HepG2 (cell line): ENCODE measurements around the gene KRT3. TPM values are rescaled to one million over a fixed set of nuclear protein-coding genes. Genes with fewer than 3 reads are reported as not detected.

Source experiments
- ATAC-seq: fragments of 200-7000 bp; cut with Tn5 transposase; 3 replicates; pipeline ENCODE4 v1.9.1; 2020; ENCODE audit warnings: mild to moderate bottlenecking, moderate library complexity
- BruUV-seq: library from RNA; stranded (reverse); fragments of 400-500 nt; replicated peaks from 2 replicates; lab custom pipeline; 2021; lab: Mats Ljungman, UMichigan
- CTCF ChIA-PET: fragments of 300-600 bp; formaldehyde crosslinking; extraction: SDS; loops from one replicate; lab custom pipeline; 2021; ENCODE audit warnings: low total read pairs, inconsistent platforms, low intra/inter-chr PET ratio; lab: Yijun Ruan, JAX
- POLR2A ChIA-PET: fragments of 350-600 bp; sonication (Branson Sonifier 250); formaldehyde crosslinking; loops from one replicate; lab custom pipeline; 2020; ENCODE audit warnings: antibody characterized with exemption, inconsistent platforms; lab: Yijun Ruan, JAX
- DNase-seq: peaks from one replicate; pipeline ENCODE4 v3.0.0-alpha.2; 2015; ENCODE audit warnings: low spot score
- FAIRE-seq: peaks from 3 replicates; lab custom pipeline; 2011; peaks lifted over from hg19 to GRCh38; lab: Jason Lieb, UNC
- H2AFZ ChIP-seq: one replicate; pipeline ENCODE4 v1.6.1; 2011; ENCODE audit warnings: low read length, inconsistent platforms
- H3K27ac ChIP-seq: fragments of 300-600 bp; 3 replicates; pipeline ENCODE4 v1.8.0; 2011; ENCODE audit warnings: mixed run types, mild to moderate bottlenecking, mixed read lengths, low read length, inconsistent platforms; ENCODE audit not compliant: insufficient read depth; ENCODE audit errors: extremely low read length
- H3K27me3 ChIP-seq, 2 experiments: fragments of 200-600 bp in 1 of 2; 2 replicates in 1 of 2; 3 replicates in 1 of 2; pipeline versions ENCODE4 v1.6.0 to v1.8.0; 2011; ENCODE audit warnings: low read length in 2 of 2, mild to moderate bottlenecking in 2 of 2, moderate library complexity in 2 of 2, inconsistent platforms in 1 of 2; ENCODE audit not compliant: insufficient read depth in 2 of 2, control insufficient read depth in 1 of 2
- H3K36me3 ChIP-seq, 2 experiments: fragments of 200-600 bp in 1 of 2; replicated peaks in 1 of 2; 2 replicates in 1 of 2; 3 replicates in 1 of 2; pipeline versions ENCODE4 v1.5.1 to v1.8.0; 2011; ENCODE audit warnings: low read length in 2 of 2, inconsistent platforms in 1 of 2; ENCODE audit not compliant: insufficient read depth in 2 of 2, control insufficient read depth in 1 of 2
- H3K4me1 ChIP-seq: 2 replicates; pipeline ENCODE4 v1.5.1; 2012; ENCODE audit warnings: low read length, inconsistent platforms; ENCODE audit not compliant: insufficient read depth
- H3K4me2 ChIP-seq: 2 replicates; pipeline ENCODE4 v1.6.0; 2011; ENCODE audit warnings: low read depth, low read length, inconsistent platforms
- H3K4me3 ChIP-seq, 3 experiments: fragments of 200-600 bp in 1 of 3; sonication (generic), shearing (Covaris generic) in 1 of 3; replicated peaks in 1 of 3; 2 replicates each; pipeline ENCODE4 v1.5.1; 2011 to 2016; ENCODE audit warnings: low read length in 3 of 3, inconsistent platforms in 2 of 3, low read depth in 2 of 3, mild to moderate bottlenecking in 2 of 3, control low read depth in 1 of 3, mixed read lengths in 1 of 3; ENCODE audit not compliant: insufficient read depth in 1 of 3
- H3K79me2 ChIP-seq: one replicate; pipeline ENCODE4 v1.6.1; 2011; ENCODE audit warnings: low read length, inconsistent platforms; ENCODE audit not compliant: insufficient read depth
- H3K9ac ChIP-seq: 2 replicates; pipeline ENCODE4 v1.6.0; 2011; ENCODE audit warnings: mild to moderate bottlenecking, low read depth, low read length, inconsistent platforms; ENCODE audit not compliant: insufficient read depth
- H3K9me3 ChIP-seq: 2 replicates; pipeline ENCODE4 v1.5.1; 2012; ENCODE audit warnings: mild to moderate bottlenecking, low read length
- H4K20me1 ChIP-seq: 2 replicates; pipeline ENCODE4 v1.6.0; 2011; ENCODE audit warnings: inconsistent platforms, mild to moderate bottlenecking, low read length, moderate library complexity; ENCODE audit not compliant: insufficient read depth
- BORCS8-MEF2B ChIP-seq: sonication (generic); formaldehyde crosslinking; IDR thresholded peaks from 2 replicates; pipeline ENCODE4 v1.8.0; 2022; ENCODE audit warnings: mild to moderate bottlenecking, missing genetic modification reagents
- MBNL3 ChIP-seq: fragments of 250-450 bp; sonication (Bioruptor Pico); conservative IDR thresholded peaks from 2 replicates; pipeline ENCODE4 v1.8.0; 2022; ENCODE audit warnings: mild to moderate bottlenecking, inconsistent platforms
- SP4 ChIP-seq: sonication (generic); formaldehyde crosslinking; IDR thresholded peaks from 2 replicates; pipeline ENCODE4 v1.8.1; 2023; ENCODE audit warnings: mild to moderate bottlenecking, missing genetic modification reagents
- SSRP1 ChIP-seq: IDR thresholded peaks from 2 replicates; pipeline ENCODE4 v1.6.1; 2016; ENCODE audit warnings: control low read depth
- YY1 ChIP-seq: IDR thresholded peaks from 2 replicates; pipeline ENCODE4 v1.6.1; 2011; ENCODE audit warnings: low read length, low read depth, moderate library complexity, mild to moderate bottlenecking; ENCODE audit not compliant: insufficient read depth, insufficient replicate concordance
- ZNF772 ChIP-seq: sonication (generic); formaldehyde crosslinking; IDR thresholded peaks from 2 replicates; pipeline ENCODE4 v1.5.0; 2020; ENCODE audit warnings: mild to moderate bottlenecking, missing genetic modification reagents
- ZSCAN20 ChIP-seq: sonication (generic); formaldehyde crosslinking; IDR thresholded peaks from 2 replicates; pipeline ENCODE4 v1.4.0; 2020; ENCODE audit warnings: missing genetic modification reagents, mild to moderate bottlenecking, borderline replicate concordance
- WGBS: methylation state at CpG from one replicate; pipeline ENCODE4 v1.1.6; 2017; ENCODE audit warnings: low lambda C conversion rate; 5-methylcytosine and 5-hydroxymethylcytosine counted together
- in situ Hi-C: cut with HindIII; loops from 2 replicates; pipeline ENCODE4 v1.10.0; 2017; ENCODE audit warnings: low pct_unique_long_range_greater_than_20kb; ENCODE audit not compliant: extremely low pct_ligation_motif_present
- intact Hi-C: fragments of 100-400 bp; cut with micrococcal nuclease; formaldehyde crosslinking; loops from one replicate; pipeline ENCODE4 v1.10.0; 2022; ENCODE audit not compliant: unreplicated experiment
- polyA plus RNA-seq, 8 experiments: library from polyadenylated mRNA; depleted of rRNA in 3 of 8; stranded (reverse) in 7 of 8; unstranded in 1 of 8; fragments of >200 nt; fragmentation: Illumina TruSeq in 4 of 8; extraction: Trizol in 4 of 8; gene quantifications; 2 replicates each; pipeline versions ENCODE4 v1.2.1 to v1.2.3, GENCODE V29; 2011 to 2016; ENCODE audit warnings: low read depth in 4 of 8, missing spikeins in 1 of 8, mixed read lengths in 1 of 8; ENCODE audit not compliant: insufficient read depth in 1 of 8
- total RNA-seq, 5 experiments: library from RNA; depleted of rRNA; stranded (reverse); fragments of >200 nt; fragmentation: Illumina TruSeq; extraction: Trizol; gene quantifications; 2 replicates each; pipeline ENCODE4 v1.2.3, GENCODE V29; 2016; ENCODE audit warnings: low read depth in 1 of 5
- TF ChIP-seq, protein P1 (sequence below): sonication (generic); formaldehyde crosslinking; IDR thresholded peaks from 2 replicates; pipeline ENCODE4 v1.4.0; 2020; ENCODE audit warnings: missing genetic modification reagents
- TF ChIP-seq, protein P2 (sequence below): sonication (generic); formaldehyde crosslinking; IDR thresholded peaks from 2 replicates; pipeline ENCODE4 v1.4.0; 2020; ENCODE audit warnings: missing genetic modification reagents, mild to moderate bottlenecking, borderline replicate concordance

KRT3 gene
- total and polyA plus RNA-seq, 2 of the 13 experiments (the other 11 are each of a cell fraction or from before 2014, with no cell fraction given): not detected

DNA sequence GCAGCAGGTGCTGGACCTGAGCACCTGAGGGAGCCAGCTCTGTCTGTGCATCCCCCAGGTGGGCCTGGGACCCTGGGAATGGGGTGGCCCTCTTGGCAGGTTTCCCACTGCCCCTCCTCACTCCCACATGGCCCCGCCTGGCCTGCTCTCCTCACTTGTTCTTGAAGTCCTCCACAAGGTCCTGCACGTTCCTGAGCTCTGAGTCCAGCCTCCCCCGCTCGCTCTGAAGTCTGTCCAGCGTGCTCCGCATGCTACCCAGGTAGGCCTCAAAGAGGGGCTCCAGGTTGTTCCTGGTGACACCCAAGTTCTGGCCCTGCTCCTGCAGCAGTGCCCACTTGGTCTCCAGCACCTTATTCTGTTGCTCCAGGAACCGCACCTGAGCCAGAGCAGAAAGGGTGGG lies 35.3 kb upstream of the KRT3 start:
- intact Hi-C loops: no loop called here
- no peak for TF ChIP-seq YY1
- TF ChIP-seq MBNL3: no peak
- TF ChIP-seq SP4 (CRISPR knock-in tag): no peak
- no peak for TF ChIP-seq ZSCAN20 (CRISPR knock-in tag)
- TF ChIP-seq, protein P1, sequence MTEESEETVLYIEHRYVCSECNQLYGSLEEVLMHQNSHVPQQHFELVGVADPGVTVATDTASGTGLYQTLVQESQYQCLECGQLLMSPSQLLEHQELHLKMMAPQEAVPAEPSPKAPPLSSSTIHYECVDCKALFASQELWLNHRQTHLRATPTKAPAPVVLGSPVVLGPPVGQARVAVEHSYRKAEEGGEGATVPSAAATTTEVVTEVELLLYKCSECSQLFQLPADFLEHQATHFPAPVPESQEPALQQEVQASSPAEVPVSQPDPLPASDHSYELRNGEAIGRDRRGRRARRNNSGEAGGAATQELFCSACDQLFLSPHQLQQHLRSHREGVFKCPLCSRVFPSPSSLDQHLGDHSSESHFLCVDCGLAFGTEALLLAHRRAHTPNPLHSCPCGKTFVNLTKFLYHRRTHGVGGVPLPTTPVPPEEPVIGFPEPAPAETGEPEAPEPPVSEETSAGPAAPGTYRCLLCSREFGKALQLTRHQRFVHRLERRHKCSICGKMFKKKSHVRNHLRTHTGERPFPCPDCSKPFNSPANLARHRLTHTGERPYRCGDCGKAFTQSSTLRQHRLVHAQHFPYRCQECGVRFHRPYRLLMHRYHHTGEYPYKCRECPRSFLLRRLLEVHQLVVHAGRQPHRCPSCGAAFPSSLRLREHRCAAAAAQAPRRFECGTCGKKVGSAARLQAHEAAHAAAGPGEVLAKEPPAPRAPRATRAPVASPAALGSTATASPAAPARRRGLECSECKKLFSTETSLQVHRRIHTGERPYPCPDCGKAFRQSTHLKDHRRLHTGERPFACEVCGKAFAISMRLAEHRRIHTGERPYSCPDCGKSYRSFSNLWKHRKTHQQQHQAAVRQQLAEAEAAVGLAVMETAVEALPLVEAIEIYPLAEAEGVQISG (CRISPR knock-in tag): no peak
- no peak for TF ChIP-seq BORCS8-MEF2B (CRISPR knock-in tag)
- no peak for TF ChIP-seq SSRP1 (CRISPR knock-in tag)
- TF ChIP-seq, protein P2, sequence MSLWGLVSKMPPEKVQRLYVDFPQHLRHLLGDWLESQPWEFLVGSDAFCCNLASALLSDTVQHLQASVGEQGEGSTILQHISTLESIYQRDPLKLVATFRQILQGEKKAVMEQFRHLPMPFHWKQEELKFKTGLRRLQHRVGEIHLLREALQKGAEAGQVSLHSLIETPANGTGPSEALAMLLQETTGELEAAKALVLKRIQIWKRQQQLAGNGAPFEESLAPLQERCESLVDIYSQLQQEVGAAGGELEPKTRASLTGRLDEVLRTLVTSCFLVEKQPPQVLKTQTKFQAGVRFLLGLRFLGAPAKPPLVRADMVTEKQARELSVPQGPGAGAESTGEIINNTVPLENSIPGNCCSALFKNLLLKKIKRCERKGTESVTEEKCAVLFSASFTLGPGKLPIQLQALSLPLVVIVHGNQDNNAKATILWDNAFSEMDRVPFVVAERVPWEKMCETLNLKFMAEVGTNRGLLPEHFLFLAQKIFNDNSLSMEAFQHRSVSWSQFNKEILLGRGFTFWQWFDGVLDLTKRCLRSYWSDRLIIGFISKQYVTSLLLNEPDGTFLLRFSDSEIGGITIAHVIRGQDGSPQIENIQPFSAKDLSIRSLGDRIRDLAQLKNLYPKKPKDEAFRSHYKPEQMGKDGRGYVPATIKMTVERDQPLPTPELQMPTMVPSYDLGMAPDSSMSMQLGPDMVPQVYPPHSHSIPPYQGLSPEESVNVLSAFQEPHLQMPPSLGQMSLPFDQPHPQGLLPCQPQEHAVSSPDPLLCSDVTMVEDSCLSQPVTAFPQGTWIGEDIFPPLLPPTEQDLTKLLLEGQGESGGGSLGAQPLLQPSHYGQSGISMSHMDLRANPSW: no peak
- no peak for TF ChIP-seq ZNF772
- Histone ChIP-seq H3K4me2 (no peak overlapping the region), H3K79me2 (no peaks in the 10 kb centered on the region), H3K9me3 (no peaks in the 10 kb centered on the region), H3K9ac (no peak overlapping the region), H2AFZ (no peak overlapping the region), H3K27me3 (peaks cover 3 to 19% of the 10 kb centered on the region in 2 experiments; a peak in 4 of 5 replicates), H4K20me1 (no peaks in the 10 kb centered on the region), H3K4me3 (no peak overlapping the region), H3K27ac (no peak overlapping the region), H3K4me1 (peaks cover 9% of the 10 kb centered on the region), H3K36me3 (no peaks in the 10 kb centered on the region)
- in situ Hi-C loops: no loop called here
- 43% methylated on average over 4 of the region's 7 CpGs for WGBS
- BruUV-seq: no TSS peak
- DNase-seq (no peak), ATAC-seq (no peak), FAIRE-seq (no peak)
- POLR2A ChIA-PET: no interaction called here
- CTCF ChIA-PET: no interaction called here
